Stimulated activated effector memory CD8-positive, alpha-beta T cell treated with anti-CD3 and anti-CD28 coated beads, Interleukin-12 subunit alpha, Interleukin-12 subunit beta, amount 100 ng/mL, for 72 hours (primary cell): ENCODE measurements around the gene COL4A3.

ENCODE experiments used
- ATAC-seq: fragments of 150-1000 bp; cut with Tn5 transposase; 2 replicates; pipeline ENCODE4 v1.10.0; 2021
- DNase-seq, 2 donors: peaks; one replicate each; pipeline ENCODE4 v3.0.0; 2021 to 2022; ENCODE audit warnings: low spot score in 2 of 2
- H3K27ac Mint-ChIP-seq: one replicate; pipeline ENCODE4 v1.8.0; 2022; ENCODE audit warnings: mild to moderate bottlenecking, mixed read lengths
- H3K36me3 Mint-ChIP-seq: one replicate; pipeline ENCODE4 v1.8.0; 2022; ENCODE audit warnings: mild to moderate bottlenecking, mixed read lengths
- H3K4me1 Mint-ChIP-seq: one replicate; pipeline ENCODE4 v1.8.0; 2022; ENCODE audit warnings: mixed read lengths
- H3K4me3 Mint-ChIP-seq: one replicate; pipeline ENCODE4 v1.8.0; 2022; ENCODE audit warnings: mild to moderate bottlenecking, mixed read lengths
- H3K9me3 Mint-ChIP-seq: one replicate; pipeline ENCODE4 v1.8.0; 2022; ENCODE audit warnings: mixed read lengths

The COL4A3 gene

GRCh38 chr2:227182765-227183164 is 18.3 kb downstream of the COL4A3 start:
- no peaks in the 10 kb centered on the region for H3K36me3 Mint-ChIP-seq
- H3K4me3 Mint-ChIP-seq = no peak overlapping the region
- no peak for ATAC-seq
- H3K9me3 Mint-ChIP-seq = no peaks in the 10 kb centered on the region
- DNase-seq = no peak
- H3K4me1 Mint-ChIP-seq = no peaks in the 10 kb centered on the region
- H3K27ac Mint-ChIP-seq = no peak overlapping the region

GRCh38 chr2:227183657-227184367 is 19.4 kb downstream of the COL4A3 start:
- DNase-seq (no peak), ATAC-seq (no peak)
- H3K36me3 Mint-ChIP-seq = no peaks in the 10 kb centered on the region
- no peak overlapping the region for H3K27ac Mint-ChIP-seq
- H3K4me3 Mint-ChIP-seq = no peak overlapping the region
- H3K4me1 Mint-ChIP-seq = no peaks in the 10 kb centered on the region
- H3K9me3 Mint-ChIP-seq = no peaks in the 10 kb centered on the region

GRCh38 chr2:227185615-227186232 is 21.3 kb downstream of the COL4A3 start:
- H3K4me3 Mint-ChIP-seq = no peak overlapping the region
- no peak for ATAC-seq

GRCh38 chr2:227186751-227187150 is 22.3 kb downstream of the COL4A3 start:
- no peak for DNase-seq
- no peaks in the 10 kb centered on the region for H3K4me1 Mint-ChIP-seq
- ATAC-seq = no peak
- H3K9me3 Mint-ChIP-seq = no peaks in the 10 kb centered on the region
- no peak overlapping the region for H3K27ac Mint-ChIP-seq
- no peak overlapping the region for H3K4me3 Mint-ChIP-seq
- H3K36me3 Mint-ChIP-seq = no peaks in the 10 kb centered on the region

More at GRCh38 chr2:227185615-227186232, 21.3 kb downstream of the COL4A3 start:
- H3K36me3 Mint-ChIP-seq = no peaks in the 10 kb centered on the region
- H3K9me3 Mint-ChIP-seq = no peaks in the 10 kb centered on the region
- no peak overlapping the region for H3K27ac Mint-ChIP-seq
- DNase-seq = no peak
- no peaks in the 10 kb centered on the region for H3K4me1 Mint-ChIP-seq

- Mint-ChIP-seq H3K4me3 (no peak overlapping the region), H3K4me1 (no peaks in the 10 kb centered on the region), H3K9me3 (no peaks in the 10 kb centered on the region), H3K36me3 (no peaks in the 10 kb centered on the region), H3K27ac (no peak overlapping the region)
- DNase-seq (no peak), ATAC-seq (no peak)
Measured at GRCh38 chr2:227188292-227188691, 23.9 kb downstream of the COL4A3 start.

- H3K4me1 Mint-ChIP-seq = no peaks in the 10 kb centered on the region
- DNase-seq = no peak
Measured at GRCh38 chr2:227191367-227191766, 26.9 kb downstream of the COL4A3 start.

GRCh38 chr2:227192491-227192890 is 28.1 kb downstream of the COL4A3 start:
- no peak overlapping the region for H3K4me3 Mint-ChIP-seq
- H3K27ac Mint-ChIP-seq = no peak overlapping the region
- H3K36me3 Mint-ChIP-seq = no peaks in the 10 kb centered on the region
- peaks cover 1% of the 10 kb centered on the region for H3K4me1 Mint-ChIP-seq
- no peak for DNase-seq
- no peaks in the 10 kb centered on the region for H3K9me3 Mint-ChIP-seq
- no peak for ATAC-seq

More at GRCh38 chr2:227191367-227191766, 26.9 kb downstream of the COL4A3 start:
- ATAC-seq = no peak
- no peaks in the 10 kb centered on the region for H3K36me3 Mint-ChIP-seq
- H3K9me3 Mint-ChIP-seq = no peaks in the 10 kb centered on the region
- H3K4me3 Mint-ChIP-seq = no peak overlapping the region
- no peak overlapping the region for H3K27ac Mint-ChIP-seq

GRCh38 chr2:227194219-227194618 is 29.8 kb downstream of the COL4A3 start:
- Mint-ChIP-seq H3K9me3 (no peaks in the 10 kb centered on the region), H3K4me3 (no peak overlapping the region), H3K4me1 (peaks cover 7% of the 10 kb centered on the region), H3K27ac (no peak overlapping the region), H3K36me3 (no peaks in the 10 kb centered on the region)
- DNase-seq (no peak), ATAC-seq (no peak)

GRCh38 chr2:227198866-227199265 is 34.4 kb downstream of the COL4A3 start:
- H3K9me3 Mint-ChIP-seq = no peaks in the 10 kb centered on the region
- no peak overlapping the region for H3K4me3 Mint-ChIP-seq
- ATAC-seq (no peak), DNase-seq (no peak)
- peaks cover 7% of the 10 kb centered on the region for H3K4me1 Mint-ChIP-seq
- no peaks in the 10 kb centered on the region for H3K36me3 Mint-ChIP-seq
- no peak overlapping the region for H3K27ac Mint-ChIP-seq

- peaks cover 7% of the 10 kb centered on the region for H3K4me1 Mint-ChIP-seq
- no peak overlapping the region for H3K27ac Mint-ChIP-seq
- ATAC-seq = no peak
- no peaks in the 10 kb centered on the region for H3K9me3 Mint-ChIP-seq
- H3K36me3 Mint-ChIP-seq = no peaks in the 10 kb centered on the region
- no peak for DNase-seq
- no peak overlapping the region for H3K4me3 Mint-ChIP-seq
Measured at GRCh38 chr2:227201771-227202170, 37.3 kb downstream of the COL4A3 start.

- no peak overlapping the region for H3K4me3 Mint-ChIP-seq
- H3K36me3 Mint-ChIP-seq = no peaks in the 10 kb centered on the region
- ATAC-seq = no peak
- no peaks in the 10 kb centered on the region for H3K9me3 Mint-ChIP-seq
- H3K27ac Mint-ChIP-seq = no peak overlapping the region
- DNase-seq = no peak
- no peaks in the 10 kb centered on the region for H3K4me1 Mint-ChIP-seq
Measured at GRCh38 chr2:227204452-227204851, 40.0 kb downstream of the COL4A3 start.

- no peak for ATAC-seq
- no peaks in the 10 kb centered on the region for H3K36me3 Mint-ChIP-seq
- no peak overlapping the region for H3K27ac Mint-ChIP-seq
- H3K4me1 Mint-ChIP-seq = no peaks in the 10 kb centered on the region
- no peak for DNase-seq
- no peak overlapping the region for H3K4me3 Mint-ChIP-seq
- H3K9me3 Mint-ChIP-seq = no peaks in the 10 kb centered on the region
Measured at GRCh38 chr2:227205701-227206100, 41.3 kb downstream of the COL4A3 start.

- DNase-seq (no peak), ATAC-seq (no peak)
- no peaks in the 10 kb centered on the region for H3K36me3 Mint-ChIP-seq
- H3K27ac Mint-ChIP-seq = no peak overlapping the region
- H3K4me3 Mint-ChIP-seq = no peak overlapping the region
- H3K9me3 Mint-ChIP-seq = no peaks in the 10 kb centered on the region
- no peaks in the 10 kb centered on the region for H3K4me1 Mint-ChIP-seq
Measured at GRCh38 chr2:227206406-227206805, 42.0 kb downstream of the COL4A3 start.

- no peak for DNase-seq
- no peaks in the 10 kb centered on the region for H3K9me3 Mint-ChIP-seq
- H3K4me3 Mint-ChIP-seq = no peak overlapping the region
- H3K36me3 Mint-ChIP-seq = no peaks in the 10 kb centered on the region
- H3K27ac Mint-ChIP-seq = no peak overlapping the region
- ATAC-seq = no peak
- no peaks in the 10 kb centered on the region for H3K4me1 Mint-ChIP-seq
Measured at GRCh38 chr2:227207573-227207972, 43.1 kb downstream of the COL4A3 start.

GRCh38 chr2:227214622-227215041 is 50.2 kb downstream of the COL4A3 start:
- H3K4me1 Mint-ChIP-seq = no peaks in the 10 kb centered on the region
- H3K4me3 Mint-ChIP-seq = no peak overlapping the region
- DNase-seq = no peak
- ATAC-seq = no peak
- no peaks in the 10 kb centered on the region for H3K9me3 Mint-ChIP-seq
- no peak overlapping the region for H3K27ac Mint-ChIP-seq
- no peaks in the 10 kb centered on the region for H3K36me3 Mint-ChIP-seq

GRCh38 chr2:227219312-227220105 is 55.1 kb downstream of the COL4A3 start:
- no peak overlapping the region for H3K27ac Mint-ChIP-seq
- H3K9me3 Mint-ChIP-seq = no peaks in the 10 kb centered on the region
- H3K4me3 Mint-ChIP-seq = no peak overlapping the region
- no peaks in the 10 kb centered on the region for H3K36me3 Mint-ChIP-seq
- DNase-seq (no peak), ATAC-seq (no peak)
- H3K4me1 Mint-ChIP-seq = no peaks in the 10 kb centered on the region
